ENCODE data around the gene MFSD2B.

GRCh38 chr2:24038786-24039499, 29.1 kb downstream of the MFSD2B start:
- no peak for TF ChIP-seq CBX3 (IDR thresholded peaks at IDR 0.05; ENCODE audit: borderline replicate concordance, low read depth)
- TF ChIP-seq, protein P1, sequence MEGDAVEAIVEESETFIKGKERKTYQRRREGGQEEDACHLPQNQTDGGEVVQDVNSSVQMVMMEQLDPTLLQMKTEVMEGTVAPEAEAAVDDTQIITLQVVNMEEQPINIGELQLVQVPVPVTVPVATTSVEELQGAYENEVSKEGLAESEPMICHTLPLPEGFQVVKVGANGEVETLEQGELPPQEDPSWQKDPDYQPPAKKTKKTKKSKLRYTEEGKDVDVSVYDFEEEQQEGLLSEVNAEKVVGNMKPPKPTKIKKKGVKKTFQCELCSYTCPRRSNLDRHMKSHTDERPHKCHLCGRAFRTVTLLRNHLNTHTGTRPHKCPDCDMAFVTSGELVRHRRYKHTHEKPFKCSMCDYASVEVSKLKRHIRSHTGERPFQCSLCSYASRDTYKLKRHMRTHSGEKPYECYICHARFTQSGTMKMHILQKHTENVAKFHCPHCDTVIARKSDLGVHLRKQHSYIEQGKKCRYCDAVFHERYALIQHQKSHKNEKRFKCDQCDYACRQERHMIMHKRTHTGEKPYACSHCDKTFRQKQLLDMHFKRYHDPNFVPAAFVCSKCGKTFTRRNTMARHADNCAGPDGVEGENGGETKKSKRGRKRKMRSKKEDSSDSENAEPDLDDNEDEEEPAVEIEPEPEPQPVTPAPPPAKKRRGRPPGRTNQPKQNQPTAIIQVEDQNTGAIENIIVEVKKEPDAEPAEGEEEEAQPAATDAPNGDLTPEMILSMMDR (IDR thresholded peaks at IDR 0.05 in 2 of 3, conservative IDR thresholded peaks at IDR 0.05 in 1 of 3; ENCODE audit: control insufficient read depth in 2 of 3, extremely low read depth in 1 of 3, insufficient read depth in 1 of 3, low read depth in 3 of 3, low read length in 3 of 3), result no peak
- no peak for TF ChIP-seq IRF4 (IDR thresholded peaks at IDR 0.05; ENCODE audit: low read depth, low read length)
- TF ChIP-seq PML (IDR thresholded peaks at IDR 0.05; ENCODE audit: low read length), result no peak
- no peak for TF ChIP-seq ATF3 (IDR thresholded peaks at IDR 0.05; ENCODE audit: borderline replicate concordance, extremely low read depth, low read depth, low read length)
- no peak for TF ChIP-seq JUND (IDR thresholded peaks at IDR 0.05; ENCODE audit: low read depth, low read length)
- no peak for TF ChIP-seq EZH2 (IDR thresholded peaks at IDR 0.05; ENCODE audit: borderline replicate concordance, control insufficient read depth, low read depth, low read length)
- no peak for TF ChIP-seq TCF12 (IDR thresholded peaks at IDR 0.05; ENCODE audit: low read depth, low read length)
- no peak for TF ChIP-seq EP300 (IDR thresholded peaks at IDR 0.05; ENCODE audit: borderline replicate concordance in 1 of 2, control insufficient read depth in 1 of 2, low read depth in 2 of 2, low read length in 2 of 2)
